Measurements from ENCODE around the gene RBM34. TPM values are rescaled to one million over a fixed set of nuclear protein-coding genes. Genes with fewer than 3 reads are reported as not detected.
A peak's percentile ranks its signal among the peaks of the same experiment; 100 is the strongest.

RBM34 gene
- total RNA-seq, 4 donors from 2014 or later: 13.1 to 56.7 (median 29.7) TPM

GRCh38 chr1:235129774-235130570, 31.1 kb downstream of the RBM34 start:
- no peak overlapping the region for H3K4me3 ChIP-seq
- H3K9me3 ChIP-seq: no peaks in the 10 kb centered on the region
- no peak overlapping the region for H3K27ac ChIP-seq
- no peak for TF ChIP-seq POLR2AphosphoS5 (IDR thresholded peaks at IDR 0.05)
- no peak for TF ChIP-seq POLR2A (IDR thresholded peaks at IDR 0.05)
- TF ChIP-seq CTCF (IDR thresholded peaks at IDR 0.05): no peak
- no peak for TF ChIP-seq EP300 (IDR thresholded peaks at IDR 0.05; ENCODE audit: low read depth)
- 81 to 88% methylated on average over 3 to 4 of the region's 4 CpGs for WGBS, 2 donors (ENCODE audit: low coverage in 1 of 2)
- H3K4me1 ChIP-seq: peaks cover 0 to 31% (median 12%) of the 10 kb centered on the region in 4 donors
- no peak for DNase-seq
- no peaks in the 10 kb centered on the region for H3K27me3 ChIP-seq
- in situ Hi-C loops (cut with MboI; ENCODE audit: low pct_ligation_motif_present in 1 of 4, low pct_unique_long_range_greater_than_20kb in 1 of 4, low sequenced_read_pairs in 3 of 4) (no loop called here), intact Hi-C loops (cut with DNase I; ENCODE audit: low total_unique reads) (no loop called here)
- peaks cover 0 to 19% (median 4%) of the 10 kb centered on the region in 4 donors for H3K36me3 ChIP-seq

- peak; percentile 97 for DNase-seq
- Histone ChIP-seq H3K27ac (peak within 1 kb of the TSS; percentile 87 to 95 (median 94)), H3K4me1 (peaks cover 0 to 42% (median 12%) of the 10 kb centered on the region in 4 donors), H3K9me3 (no peaks in the 10 kb centered on the region), H3K36me3 (peaks cover 0 to 6% (median under 1%) of the 10 kb centered on the region in 4 donors), H3K4me3 (peak within 1 kb of the TSS; percentile 71 to 96 (median 90)), H3K27me3 (no peaks in the 10 kb centered on the region)
- in situ Hi-C loops (cut with MboI; ENCODE audit: low pct_ligation_motif_present in 1 of 4, low pct_unique_long_range_greater_than_20kb in 1 of 4, low sequenced_read_pairs in 3 of 4) (no loop called here), intact Hi-C loops (cut with DNase I; ENCODE audit: low total_unique reads) (no loop called here)
- TF ChIP-seq POLR2A (IDR thresholded peaks at IDR 0.05): peak; percentile 87
- TF ChIP-seq POLR2AphosphoS5 (IDR thresholded peaks at IDR 0.05): peak; percentile 86 to 95 (median 94)
- no peak for TF ChIP-seq CTCF (IDR thresholded peaks at IDR 0.05)
- WGBS, 2 donors (ENCODE audit: low coverage in 1 of 2): 2 to 27% methylated on average over 2 to 66 of the region's 67 CpGs
These were observed 32.4 kb downstream of the RBM34 start, which contains the start of gene TOMM20 for GRCh38 chr1:235128456-235129328. Gene TOMM20 (minus strand): TSS chr1:235128837. CDS start chr1:235128715, 122 bp downstream.

- in situ Hi-C loops (cut with MboI; ENCODE audit: low pct_ligation_motif_present in 1 of 4, low pct_unique_long_range_greater_than_20kb in 1 of 4, low sequenced_read_pairs in 3 of 4): no loop called here
- 0 to 7% methylated on average over 4 to 35 of the region's 35 CpGs for WGBS, 2 donors (ENCODE audit: low coverage in 1 of 2)
These were observed 33.2 kb downstream of the RBM34 start for GRCh38 chr1:235127732-235128455.

More at GRCh38 chr1:235127732-235128455, 33.2 kb downstream of the RBM34 start:
- intact Hi-C loops (cut with DNase I; ENCODE audit: low total_unique reads): no loop called here
- peak overlapping the region; percentile 71 to 96 (median 90) for H3K4me3 ChIP-seq
- no peaks in the 10 kb centered on the region for H3K36me3 ChIP-seq
- H3K27me3 ChIP-seq: no peaks in the 10 kb centered on the region
- no peaks in the 10 kb centered on the region for H3K9me3 ChIP-seq
- no peak for DNase-seq
- TF ChIP-seq POLR2AphosphoS5 (IDR thresholded peaks at IDR 0.05): no peak
- TF ChIP-seq EP300 (IDR thresholded peaks at IDR 0.05; ENCODE audit: low read depth): no peak
- no peak for TF ChIP-seq POLR2A (IDR thresholded peaks at IDR 0.05)
- TF ChIP-seq CTCF (IDR thresholded peaks at IDR 0.05): no peak
- peak overlapping the region; percentile 87 to 95 (median 94) for H3K27ac ChIP-seq
- peaks cover 0 to 45% (median 12%) of the 10 kb centered on the region in 4 donors for H3K4me1 ChIP-seq

Measured in transverse colon (tissue), 4 donors.